ENCODE data around the gene RGS13.
A peak's percentile ranks its signal among the peaks of the same experiment; 100 is the strongest.

RGS13 gene
- 0 to 0.09 (median 0) reads per million in 4 experiments for total RNA-seq

GRCh38 chr1:192635939-192636338 lies at the start of gene RGS13:
RGS13 (plus strand) TSS chr1:192636147; CDS start chr1:192644335, 8,188 bp downstream.
- DNase-seq: no peak

GRCh38 chr1:192587386-192588266 lies 48.3 kb upstream of the RGS13 start:
- DNase-seq: no peak

- DNase-seq: no peak
Observed at GRCh38 chr1:192588546-192588945, 47.4 kb upstream of the RGS13 start.

- no peak for DNase-seq
Observed at GRCh38 chr1:192589813-192590212, 46.1 kb upstream of the RGS13 start.

- DNase-seq: no peak
Observed at GRCh38 chr1:192592517-192592916, 43.4 kb upstream of the RGS13 start.

- DNase-seq: no peak
Observed at GRCh38 chr1:192592981-192593708, 42.8 kb upstream of the RGS13 start.

GRCh38 chr1:192595299-192595698 lies 40.6 kb upstream of the RGS13 start:
- DNase-seq: no peak

GRCh38 chr1:192598589-192598988 lies 37.4 kb upstream of the RGS13 start:
- no peak for DNase-seq

- no peak for DNase-seq
Observed at GRCh38 chr1:192600275-192600674, 35.7 kb upstream of the RGS13 start.

- no peak for DNase-seq
Observed at GRCh38 chr1:192601143-192601542, 34.8 kb upstream of the RGS13 start.

- DNase-seq: no peak
Observed at GRCh38 chr1:192601567-192601966, 34.4 kb upstream of the RGS13 start.

- no peak for DNase-seq
Observed at GRCh38 chr1:192602757-192603156, 33.2 kb upstream of the RGS13 start.

- DNase-seq: no peak
Observed at GRCh38 chr1:192603218-192603787, 32.6 kb upstream of the RGS13 start.

- DNase-seq: no peak
Observed at GRCh38 chr1:192604979-192605620, 30.8 kb upstream of the RGS13 start.

GRCh38 chr1:192608671-192609070 lies 27.3 kb upstream of the RGS13 start:
- no peak for DNase-seq

- DNase-seq: peak; percentile 5
Observed at GRCh38 chr1:192609110-192610079, 26.6 kb upstream of the RGS13 start.

GRCh38 chr1:192610112-192610889 lies 25.6 kb upstream of the RGS13 start:
- DNase-seq: no peak

- no peak for DNase-seq
Observed at GRCh38 chr1:192615055-192615454, 20.9 kb upstream of the RGS13 start.

GRCh38 chr1:192620071-192620635 lies 15.8 kb upstream of the RGS13 start:
- no peak for DNase-seq

GRCh38 chr1:192626366-192627179 lies 9.4 kb upstream of the RGS13 start:
- no peak for DNase-seq

Measured in effector CD8-positive, alpha-beta T cell (primary cell).